ENCODE measurements around the gene EIF4B. TPM values are rescaled to one million over a fixed set of nuclear protein-coding genes. Genes with fewer than 3 reads are reported as not detected.

EIF4B gene
- total RNA-seq, 1 donor from 2014 or later: 611 TPM

Small RNA genes within 50 kb of the gene (small RNA-seq; reads per million reads assigned to genes)
- not detected for gene MIR6757 (ENCODE audit: low replicate concordance)

Other genes starting within 250 kb of the EIF4B start
- not detected for gene KRT76, start 229.1 kb upstream of the EIF4B start, total RNA-seq
- not detected for gene KRT3, start 210.3 kb upstream of the EIF4B start, total RNA-seq
- gene KRT4, start 192.3 kb upstream of the EIF4B start, total RNA-seq: not detected
- not detected for gene KRT79, start 172.1 kb upstream of the EIF4B start, total RNA-seq
- gene KRT78, start 157.5 kb upstream of the EIF4B start, total RNA-seq: not detected
- gene KRT8, start 101.4 kb upstream of the EIF4B start, total RNA-seq: 0.25 TPM
- 0.74 TPM for gene KRT18, start 57.3 kb upstream of the EIF4B start, total RNA-seq
- gene TNS2, start 43.6 kb downstream of the EIF4B start, total RNA-seq: 13.5 TPM
- gene SPRYD3, start 72.9 kb downstream of the EIF4B start, total RNA-seq: 22.9 TPM
- gene IGFBP6, start 91.2 kb downstream of the EIF4B start, total RNA-seq: 6.4 TPM
- not detected for gene SOAT2, start 97.0 kb downstream of the EIF4B start, total RNA-seq
- 15.5 TPM for gene ZNF740, start 174.3 kb downstream of the EIF4B start, total RNA-seq
- 14.5 TPM for gene CSAD, start 174.5 kb downstream of the EIF4B start, total RNA-seq
- gene ITGB7, start 200.8 kb downstream of the EIF4B start, total RNA-seq: 0.25 TPM
- 1.7 TPM for gene RARG, start 225.8 kb downstream of the EIF4B start, total RNA-seq